Measurements from ENCODE around the gene SCGB1D1. TPM values are rescaled to one million over a fixed set of nuclear protein-coding genes. Genes with fewer than 3 reads are reported as not detected.

Gene SCGB1D1
- total and polyA plus RNA-seq, 2 experiments from 2014 or later, result not detected

DNA sequence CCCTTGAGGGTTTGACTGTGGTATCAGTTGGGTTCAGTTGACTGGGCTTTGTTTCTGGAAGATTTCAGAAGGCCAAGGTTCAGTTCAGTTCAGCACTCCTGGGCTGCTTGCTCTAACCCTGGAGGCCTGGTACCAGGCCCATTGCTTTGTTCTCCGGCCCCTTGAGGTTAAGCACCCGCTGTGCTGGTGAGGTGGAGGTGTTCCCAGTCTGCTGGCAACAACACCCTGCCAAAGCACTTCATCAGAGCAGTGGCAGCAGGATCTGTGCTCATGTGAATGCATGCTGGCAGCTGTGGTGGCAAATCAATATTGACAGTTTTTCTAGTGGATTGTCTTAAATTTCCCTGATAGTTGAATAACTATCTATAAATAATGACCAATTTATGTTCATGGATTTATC, 3.8 kb upstream of the SCGB1D1 start (continued):
- TF ChIP-seq, protein P1, sequence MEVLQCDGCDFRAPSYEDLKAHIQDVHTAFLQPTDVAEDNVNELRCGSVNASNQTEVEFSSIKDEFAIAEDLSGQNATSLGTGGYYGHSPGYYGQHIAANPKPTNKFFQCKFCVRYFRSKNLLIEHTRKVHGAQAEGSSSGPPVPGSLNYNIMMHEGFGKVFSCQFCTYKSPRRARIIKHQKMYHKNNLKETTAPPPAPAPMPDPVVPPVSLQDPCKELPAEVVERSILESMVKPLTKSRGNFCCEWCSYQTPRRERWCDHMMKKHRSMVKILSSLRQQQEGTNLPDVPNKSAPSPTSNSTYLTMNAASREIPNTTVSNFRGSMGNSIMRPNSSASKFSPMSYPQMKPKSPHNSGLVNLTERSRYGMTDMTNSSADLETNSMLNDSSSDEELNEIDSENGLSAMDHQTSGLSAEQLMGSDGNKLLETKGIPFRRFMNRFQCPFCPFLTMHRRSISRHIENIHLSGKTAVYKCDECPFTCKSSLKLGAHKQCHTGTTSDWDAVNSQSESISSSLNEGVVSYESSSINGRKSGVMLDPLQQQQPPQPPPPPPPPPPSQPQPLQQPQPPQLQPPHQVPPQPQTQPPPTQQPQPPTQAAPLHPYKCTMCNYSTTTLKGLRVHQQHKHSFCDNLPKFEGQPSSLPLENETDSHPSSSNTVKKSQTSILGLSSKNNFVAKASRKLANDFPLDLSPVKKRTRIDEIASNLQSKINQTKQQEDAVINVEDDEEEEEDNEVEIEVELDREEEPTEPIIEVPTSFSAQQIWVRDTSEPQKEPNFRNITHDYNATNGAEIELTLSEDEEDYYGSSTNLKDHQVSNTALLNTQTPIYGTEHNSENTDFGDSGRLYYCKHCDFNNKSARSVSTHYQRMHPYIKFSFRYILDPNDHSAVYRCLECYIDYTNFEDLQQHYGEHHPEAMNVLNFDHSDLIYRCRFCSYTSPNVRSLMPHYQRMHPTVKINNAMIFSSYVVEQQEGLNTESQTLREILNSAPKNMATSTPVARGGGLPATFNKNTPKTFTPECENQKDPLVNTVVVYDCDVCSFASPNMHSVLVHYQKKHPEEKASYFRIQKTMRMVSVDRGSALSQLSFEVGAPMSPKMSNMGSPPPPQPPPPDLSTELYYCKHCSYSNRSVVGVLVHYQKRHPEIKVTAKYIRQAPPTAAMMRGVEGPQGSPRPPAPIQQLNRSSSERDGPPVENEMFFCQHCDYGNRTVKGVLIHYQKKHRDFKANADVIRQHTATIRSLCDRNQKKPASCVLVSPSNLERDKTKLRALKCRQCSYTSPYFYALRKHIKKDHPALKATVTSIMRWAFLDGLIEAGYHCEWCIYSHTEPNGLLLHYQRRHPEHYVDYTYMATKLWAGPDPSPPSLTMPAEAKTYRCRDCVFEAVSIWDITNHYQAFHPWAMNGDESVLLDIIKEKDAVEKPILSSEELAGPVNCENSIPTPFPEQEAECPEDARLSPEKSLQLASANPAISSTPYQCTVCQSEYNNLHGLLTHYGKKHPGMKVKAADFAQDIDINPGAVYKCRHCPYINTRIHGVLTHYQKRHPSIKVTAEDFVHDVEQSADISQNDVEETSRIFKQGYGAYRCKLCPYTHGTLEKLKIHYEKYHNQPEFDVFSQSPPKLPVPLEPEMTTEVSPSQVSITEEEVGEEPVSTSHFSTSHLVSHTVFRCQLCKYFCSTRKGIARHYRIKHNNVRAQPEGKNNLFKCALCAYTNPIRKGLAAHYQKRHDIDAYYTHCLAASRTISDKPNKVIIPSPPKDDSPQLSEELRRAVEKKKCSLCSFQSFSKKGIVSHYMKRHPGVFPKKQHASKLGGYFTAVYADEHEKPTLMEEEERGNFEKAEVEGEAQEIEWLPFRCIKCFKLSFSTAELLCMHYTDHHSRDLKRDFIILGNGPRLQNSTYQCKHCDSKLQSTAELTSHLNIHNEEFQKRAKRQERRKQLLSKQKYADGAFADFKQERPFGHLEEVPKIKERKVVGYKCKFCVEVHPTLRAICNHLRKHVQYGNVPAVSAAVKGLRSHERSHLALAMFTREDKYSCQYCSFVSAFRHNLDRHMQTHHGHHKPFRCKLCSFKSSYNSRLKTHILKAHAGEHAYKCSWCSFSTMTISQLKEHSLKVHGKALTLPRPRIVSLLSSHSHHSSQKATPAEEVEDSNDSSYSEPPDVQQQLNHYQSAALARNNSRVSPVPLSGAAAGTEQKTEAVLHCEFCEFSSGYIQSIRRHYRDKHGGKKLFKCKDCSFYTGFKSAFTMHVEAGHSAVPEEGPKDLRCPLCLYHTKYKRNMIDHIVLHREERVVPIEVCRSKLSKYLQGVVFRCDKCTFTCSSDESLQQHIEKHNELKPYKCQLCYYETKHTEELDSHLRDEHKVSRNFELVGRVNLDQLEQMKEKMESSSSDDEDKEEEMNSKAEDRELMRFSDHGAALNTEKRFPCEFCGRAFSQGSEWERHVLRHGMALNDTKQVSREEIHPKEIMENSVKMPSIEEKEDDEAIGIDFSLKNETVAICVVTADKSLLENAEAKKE (CRISPR knock-in tag; IDR thresholded peaks at IDR 0.05), result no peak
- TF ChIP-seq NANOG (IDR thresholded peaks at IDR 0.05; ENCODE audit: borderline replicate concordance) (no peak), STAT1 (IDR thresholded peaks at IDR 0.05; ENCODE audit: unreplicated experiment) (no peak), ZNF331 (CRISPR knock-in tag; IDR thresholded peaks at IDR 0.05; ENCODE audit: low read depth) (no peak), ZNF114 (CRISPR knock-in tag; IDR thresholded peaks at IDR 0.05) (no peak), CREB1 (CRISPR knock-in tag; IDR thresholded peaks at IDR 0.05; ENCODE audit: low read depth) (no peak)

DNA sequence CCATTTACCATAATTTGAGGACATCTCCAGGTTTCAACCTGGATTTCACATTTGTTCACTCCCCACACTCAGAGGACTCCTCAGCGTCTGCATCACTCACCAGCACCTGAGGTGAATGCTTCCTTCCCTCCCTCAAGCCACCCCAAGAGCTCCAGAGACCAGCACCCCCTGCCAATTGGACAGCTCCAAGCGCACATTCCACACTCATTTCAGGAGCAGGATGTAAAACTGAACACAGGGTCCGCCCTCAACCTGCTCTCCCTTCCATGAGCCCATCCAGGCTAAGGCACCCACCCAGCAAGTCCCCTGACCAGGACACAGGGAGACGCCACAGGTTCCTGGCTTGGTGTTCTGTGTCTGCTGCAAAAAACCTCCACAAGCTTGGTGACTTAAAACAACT, 3.9 kb downstream of the SCGB1D1 start:
- peak; percentile 77 for ATAC-seq
- Histone ChIP-seq H3K27ac (ENCODE audit: low read depth) (no peak overlapping the region), H4K20me1 (replicated peaks; ENCODE audit: insufficient read depth) (no peaks in the 10 kb centered on the region), H3K4me1 (ENCODE audit: insufficient read depth) (peaks cover 8% of the 10 kb centered on the region), H3K4me2 (no peak overlapping the region), H3F3A (replicated peaks; ENCODE audit: low read depth) (no peaks in the 10 kb centered on the region), H3K9me2 (ENCODE audit: insufficient read depth) (0 out of 2 replicates have a peak, but pooled peaks cover 6% of the 10 kb centered on the region), H3K79me2 (replicated peaks; ENCODE audit: insufficient read depth) (no peaks in the 10 kb centered on the region), H3K36me3 (ENCODE audit: insufficient read depth) (no peaks in the 10 kb centered on the region), H3K4me3 (no peak overlapping the region), H2AFZ (no peak overlapping the region), H3K27me3 (ENCODE audit: insufficient read depth) (no peaks in the 10 kb centered on the region)
- Mint-ChIP-seq H3K4me1 (peaks cover 11% of the 10 kb centered on the region), H3K27me3 (ENCODE audit: insufficient read depth, low read depth, poor library complexity) (peaks cover 3% of the 10 kb centered on the region), H3K9me3 (no peaks in the 10 kb centered on the region), H3K36me3 (ENCODE audit: low read depth) (no peaks in the 10 kb centered on the region), H3K4me3 (no peak overlapping the region), H3K27ac (no peak overlapping the region)
- DNase-seq (ENCODE audit: low spot score), result peak; percentile 66
- TF ChIP-seq, protein P1 (CRISPR knock-in tag; IDR thresholded peaks at IDR 0.05), result no peak
- TF ChIP-seq, protein P2, sequence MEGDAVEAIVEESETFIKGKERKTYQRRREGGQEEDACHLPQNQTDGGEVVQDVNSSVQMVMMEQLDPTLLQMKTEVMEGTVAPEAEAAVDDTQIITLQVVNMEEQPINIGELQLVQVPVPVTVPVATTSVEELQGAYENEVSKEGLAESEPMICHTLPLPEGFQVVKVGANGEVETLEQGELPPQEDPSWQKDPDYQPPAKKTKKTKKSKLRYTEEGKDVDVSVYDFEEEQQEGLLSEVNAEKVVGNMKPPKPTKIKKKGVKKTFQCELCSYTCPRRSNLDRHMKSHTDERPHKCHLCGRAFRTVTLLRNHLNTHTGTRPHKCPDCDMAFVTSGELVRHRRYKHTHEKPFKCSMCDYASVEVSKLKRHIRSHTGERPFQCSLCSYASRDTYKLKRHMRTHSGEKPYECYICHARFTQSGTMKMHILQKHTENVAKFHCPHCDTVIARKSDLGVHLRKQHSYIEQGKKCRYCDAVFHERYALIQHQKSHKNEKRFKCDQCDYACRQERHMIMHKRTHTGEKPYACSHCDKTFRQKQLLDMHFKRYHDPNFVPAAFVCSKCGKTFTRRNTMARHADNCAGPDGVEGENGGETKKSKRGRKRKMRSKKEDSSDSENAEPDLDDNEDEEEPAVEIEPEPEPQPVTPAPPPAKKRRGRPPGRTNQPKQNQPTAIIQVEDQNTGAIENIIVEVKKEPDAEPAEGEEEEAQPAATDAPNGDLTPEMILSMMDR (conservative IDR thresholded peaks at IDR 0.05; ENCODE audit: low read depth in 2 of 2), result no peak
- TF ChIP-seq JUNB (IDR thresholded peaks at IDR 0.05; ENCODE audit: unreplicated experiment), result no peak

Data from GM23338 (cell line).